HG03457 (cell line): ENCODE data around the gene RASD2.

Experiments
- ATAC-seq: cut with Tn5 transposase; IDR thresholded peaks from one replicate; pipeline ENCODE4 v1.9.1; 2021; ENCODE audit warnings: moderate number of reproducible peaks; ENCODE audit not compliant: unreplicated experiment

Gene RASD2

GRCh38 chr22:35580351-35581022, 39.9 kb downstream of the RASD2 start:
- ATAC-seq: no peak

GRCh38 chr22:35581023-35581413, 40.4 kb downstream of the RASD2 start:
- no peak for ATAC-seq

- ATAC-seq: no peak
Measured at GRCh38 chr22:35582218-35582860, 41.7 kb downstream of the RASD2 start.

- ATAC-seq: no peak
Measured at GRCh38 chr22:35582861-35583670, 42.4 kb downstream of the RASD2 start.

GRCh38 chr22:35586771-35587170, 46.1 kb downstream of the RASD2 start:
- no peak for ATAC-seq

- no peak for ATAC-seq
Measured at GRCh38 chr22:35587447-35587870, 46.8 kb downstream of the RASD2 start.

- ATAC-seq: no peak
Measured at GRCh38 chr22:35587896-35588295, 47.3 kb downstream of the RASD2 start.

- no peak for ATAC-seq
Measured at GRCh38 chr22:35589071-35589755, 48.6 kb downstream of the RASD2 start.

GRCh38 chr22:35589756-35590093, 49.1 kb downstream of the RASD2 start:
- ATAC-seq: no peak

- no peak for ATAC-seq
Measured at GRCh38 chr22:35590634-35591295, 50.1 kb downstream of the RASD2 start.

GRCh38 chr22:35591714-35592417, 51.2 kb downstream of the RASD2 start:
- no peak for ATAC-seq

- no peak for ATAC-seq
Measured at GRCh38 chr22:35592418-35592967, 51.9 kb downstream of the RASD2 start.

GRCh38 chr22:35593071-35593890, 52.6 kb downstream of the RASD2 start:
- no peak for ATAC-seq

GRCh38 chr22:35593891-35594470, 53.4 kb downstream of the RASD2 start:
- ATAC-seq: no peak

GRCh38 chr22:35594686-35595085, 54.1 kb downstream of the RASD2 start:
- no peak for ATAC-seq

GRCh38 chr22:35596821-35597220, 56.2 kb downstream of the RASD2 start:
- ATAC-seq: no peak

- ATAC-seq: no peak
Measured at GRCh38 chr22:35597692-35598395, 57.2 kb downstream of the RASD2 start.

GRCh38 chr22:35598396-35598710, 57.7 kb downstream of the RASD2 start:
- ATAC-seq: no peak
